CD4-positive, alpha-beta T cell treated with Interferon gamma for 1 hour (primary cell): Measurements from ENCODE around the gene FGF12.

Experiments used
- DNase-seq: peaks from one replicate; pipeline ENCODE4 v3.0.0-alpha.2; 2020

Gene FGF12

DNA sequence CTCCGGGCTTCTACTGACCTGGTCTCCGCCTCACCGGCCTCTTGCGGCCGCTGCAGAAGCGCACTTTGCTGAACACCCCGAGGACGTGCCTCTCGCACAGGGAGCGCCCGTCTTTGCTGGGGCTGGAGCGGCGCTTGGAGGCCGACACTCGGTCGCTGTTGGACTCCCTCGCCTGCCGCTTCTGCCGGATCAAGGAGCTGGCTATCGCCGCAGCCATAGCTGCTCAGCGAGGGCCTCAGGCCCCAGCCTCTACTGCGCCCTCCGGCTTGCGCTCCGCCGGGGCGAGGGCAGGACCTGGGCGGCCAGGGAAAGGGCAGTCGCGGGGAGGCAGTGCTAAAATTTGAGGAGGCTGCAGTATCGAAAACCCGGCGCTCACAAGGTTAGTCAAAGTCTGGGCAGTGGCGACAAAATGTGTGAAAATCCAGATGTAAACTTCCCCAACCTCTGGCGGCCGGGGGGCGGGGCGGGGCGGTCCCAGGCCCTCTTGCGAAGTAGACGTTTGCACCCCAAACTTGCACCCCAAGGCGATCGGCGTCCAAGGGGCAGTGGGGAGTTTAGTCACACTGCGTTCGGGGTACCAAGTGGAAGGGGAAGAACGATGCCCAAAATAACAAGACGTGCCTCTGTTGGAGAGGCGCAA is 319.2 kb downstream of the FGF12 start:
- DNase-seq: no peak

DNA sequence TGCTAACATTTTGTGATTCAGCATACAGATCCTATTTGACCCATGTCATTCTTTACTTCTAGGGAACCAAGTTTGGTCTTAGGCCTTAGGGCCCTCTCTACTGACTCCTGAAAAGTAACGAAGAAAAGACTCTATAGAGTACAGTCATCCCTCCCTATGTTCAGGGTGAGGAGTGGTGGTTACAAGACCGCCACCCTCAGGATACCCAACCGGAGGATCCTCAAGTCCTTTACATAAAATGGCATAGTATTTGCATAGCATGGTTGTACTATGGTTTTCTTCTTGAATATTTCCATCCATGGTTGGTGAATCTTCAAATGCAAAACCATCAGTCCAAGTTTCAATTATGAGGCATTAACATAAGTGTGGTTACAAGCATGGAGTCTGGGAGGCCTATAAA is 327.6 kb downstream of the FGF12 start:
- no peak for DNase-seq

DNA sequence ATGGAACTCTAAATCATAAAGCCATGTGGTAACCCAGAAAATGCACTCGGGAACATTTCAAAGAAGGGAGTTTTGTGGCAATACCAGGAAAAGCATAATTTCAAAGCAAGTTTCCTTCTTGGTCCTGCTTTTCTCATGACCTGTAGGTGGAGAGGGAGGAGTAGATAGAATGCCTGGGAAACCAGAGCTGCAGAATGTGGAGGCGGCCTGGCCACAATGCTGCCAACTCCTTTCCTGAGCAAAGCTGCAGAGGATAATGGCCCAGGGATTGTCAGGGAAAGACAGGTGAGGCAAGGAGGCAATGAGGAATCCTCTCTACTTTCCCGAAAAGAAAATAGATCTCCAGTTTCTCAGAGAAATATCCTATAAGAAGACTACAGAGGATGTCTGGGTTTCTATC is 330.3 kb downstream of the FGF12 start:
- DNase-seq: no peak

DNA sequence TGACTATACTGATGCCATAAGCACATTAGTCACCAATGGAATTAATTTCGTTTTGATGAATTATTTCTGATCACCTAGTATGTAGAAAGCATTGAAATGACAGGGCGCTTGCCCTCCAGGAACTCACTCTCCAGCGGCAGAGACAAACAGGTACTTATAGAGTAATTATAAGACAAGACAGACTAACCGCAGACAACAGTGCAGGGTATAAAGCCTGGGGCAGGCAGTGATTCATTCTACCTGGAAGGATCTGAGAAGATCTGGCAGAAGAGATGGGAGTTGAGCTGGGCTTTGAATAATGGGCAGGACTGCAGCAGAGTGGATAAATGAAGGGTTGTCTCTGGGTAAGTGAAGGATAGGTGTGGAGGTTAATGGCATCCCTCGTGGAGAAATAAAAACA is 331.8 kb downstream of the FGF12 start:
- no peak for DNase-seq

DNA sequence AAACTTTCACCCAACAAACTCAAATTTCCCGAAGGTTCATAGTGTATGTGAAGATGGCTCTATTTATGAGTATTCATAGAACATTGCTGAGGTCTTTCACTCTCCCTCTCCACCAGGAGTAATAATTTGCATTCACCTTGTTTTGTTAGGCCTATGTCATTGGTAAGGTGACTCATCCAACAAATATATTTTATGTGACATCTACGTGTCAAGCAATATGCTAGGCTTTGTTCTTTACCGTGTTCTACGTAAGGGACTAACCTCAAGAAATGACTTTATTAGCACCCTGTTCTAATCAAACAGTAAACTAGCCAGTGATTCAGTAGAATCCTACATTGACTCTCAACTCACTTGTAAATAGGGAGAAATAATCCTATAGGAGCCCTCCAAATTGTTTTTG is 334.4 kb downstream of the FGF12 start:
- no peak for DNase-seq

DNA sequence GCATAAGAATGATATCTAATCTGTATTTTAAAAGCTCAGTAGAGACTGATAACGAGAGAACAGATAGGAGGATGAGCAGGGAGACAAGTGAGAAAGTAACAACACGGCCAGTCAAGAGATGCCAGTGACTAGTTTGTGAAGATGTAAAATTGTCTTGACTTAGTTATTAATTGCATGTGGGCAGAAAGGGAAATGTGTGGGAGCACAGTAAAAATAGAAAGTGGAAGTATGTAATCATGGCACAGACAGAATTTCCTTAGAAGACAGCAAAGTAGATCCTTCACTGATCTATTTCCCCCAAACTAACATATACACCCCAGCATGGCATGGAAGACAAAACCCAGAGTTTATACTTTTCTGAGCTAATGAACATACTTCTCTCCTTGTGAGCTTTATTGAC is 344.5 kb downstream of the FGF12 start:
- no peak for DNase-seq

DNA sequence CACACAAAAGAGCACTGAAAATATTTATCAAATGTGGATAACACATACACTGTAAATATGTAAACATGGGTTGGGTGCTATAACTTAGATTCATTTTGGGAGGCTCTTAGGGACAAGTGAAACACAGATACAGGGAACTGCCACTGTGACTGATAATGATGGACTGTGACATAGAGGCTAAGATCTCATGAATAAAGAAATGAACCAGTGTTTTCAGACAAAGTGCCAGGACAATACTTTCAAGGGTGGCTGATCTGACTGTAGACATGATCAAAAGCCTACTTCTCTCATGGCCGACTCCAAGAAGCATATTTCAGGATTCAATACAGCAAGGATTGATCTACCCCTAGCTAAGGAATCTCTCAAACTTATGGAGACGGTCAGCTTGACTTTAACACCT is 353.8 kb downstream of the FGF12 start:
- DNase-seq: no peak

DNA sequence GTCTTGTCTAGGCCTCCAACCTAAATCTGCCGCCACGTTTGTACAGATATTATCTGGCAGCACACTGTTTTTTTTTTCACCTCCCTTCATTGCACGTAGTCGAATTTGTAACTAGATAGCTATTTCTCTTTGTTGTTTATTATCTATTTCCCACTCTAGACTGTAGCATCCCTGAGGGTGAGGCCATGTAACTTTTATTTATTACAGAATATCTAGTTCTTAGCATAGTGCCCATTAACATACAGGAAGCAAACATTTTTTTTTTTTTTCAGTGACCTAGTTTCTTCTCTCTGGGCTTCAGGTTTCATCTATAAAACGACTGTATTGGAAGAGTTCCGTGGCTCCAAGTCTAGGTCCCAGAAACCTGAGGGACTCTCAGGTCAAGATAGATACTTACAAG is 354.3 kb downstream of the FGF12 start:
- no peak for DNase-seq

DNA sequence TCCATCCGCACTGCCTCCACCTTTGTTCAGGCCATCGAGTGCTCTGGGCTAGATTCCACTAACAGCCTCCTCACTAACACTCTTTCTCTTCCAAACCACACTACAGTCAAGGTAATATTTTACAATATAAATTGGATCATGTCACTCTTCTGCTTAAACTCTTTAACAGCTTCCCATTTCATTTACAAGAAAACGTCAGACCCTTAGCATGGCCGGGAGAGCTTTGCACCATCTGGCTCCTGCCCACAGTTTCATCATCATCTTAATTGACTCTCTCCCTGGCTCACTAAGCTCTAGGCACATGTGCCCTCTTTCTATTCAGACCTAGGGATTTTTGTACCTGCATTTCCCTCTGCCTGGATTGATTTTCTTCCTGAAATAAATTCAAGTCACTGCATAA is 354.7 kb downstream of the FGF12 start:
- no peak for DNase-seq

DNA sequence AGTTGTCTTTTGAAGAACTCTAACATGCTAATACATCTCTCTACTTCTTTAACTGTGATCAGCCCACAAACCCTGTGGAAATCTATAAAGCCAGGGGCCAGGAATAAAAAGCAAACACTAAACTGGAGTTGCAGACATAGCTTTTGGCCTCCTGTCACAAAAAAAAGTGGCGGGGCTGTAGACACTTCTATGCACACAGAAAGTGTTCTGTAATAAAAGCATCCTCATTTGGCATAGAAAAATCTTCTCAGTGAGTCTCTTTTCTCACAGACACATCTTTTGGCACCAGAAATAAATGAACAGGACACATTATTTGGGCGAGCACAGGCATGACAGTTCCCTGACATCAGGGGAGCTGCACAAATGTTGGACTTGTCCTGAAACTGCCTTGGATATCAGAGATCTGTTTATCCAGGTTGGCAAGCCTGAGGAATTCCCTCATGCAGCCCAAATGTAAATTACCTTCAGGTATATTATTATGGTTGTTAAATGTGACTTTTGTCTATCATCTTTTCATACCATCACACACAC is 355.4 kb downstream of the FGF12 start:
- DNase-seq: no peak

DNA sequence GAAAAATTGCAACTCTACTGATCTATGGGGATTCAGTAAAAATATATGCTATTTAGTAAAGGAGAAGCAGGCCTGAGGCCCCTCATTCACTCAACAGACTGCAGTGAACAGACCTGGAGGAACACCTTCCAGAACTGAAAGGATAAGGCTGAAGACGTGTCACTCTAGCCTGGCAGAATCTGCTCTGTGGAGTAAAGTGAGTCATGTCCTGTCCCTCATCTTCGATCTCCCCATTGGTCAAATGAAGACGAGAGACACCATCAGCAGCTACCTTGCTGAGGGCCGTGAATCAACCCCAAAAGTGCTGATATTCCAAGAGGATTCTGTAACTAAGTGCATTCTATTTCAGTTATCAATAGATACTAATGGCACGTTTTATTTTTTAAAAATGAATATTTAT is 359.7 kb downstream of the FGF12 start:
- no peak for DNase-seq

DNA sequence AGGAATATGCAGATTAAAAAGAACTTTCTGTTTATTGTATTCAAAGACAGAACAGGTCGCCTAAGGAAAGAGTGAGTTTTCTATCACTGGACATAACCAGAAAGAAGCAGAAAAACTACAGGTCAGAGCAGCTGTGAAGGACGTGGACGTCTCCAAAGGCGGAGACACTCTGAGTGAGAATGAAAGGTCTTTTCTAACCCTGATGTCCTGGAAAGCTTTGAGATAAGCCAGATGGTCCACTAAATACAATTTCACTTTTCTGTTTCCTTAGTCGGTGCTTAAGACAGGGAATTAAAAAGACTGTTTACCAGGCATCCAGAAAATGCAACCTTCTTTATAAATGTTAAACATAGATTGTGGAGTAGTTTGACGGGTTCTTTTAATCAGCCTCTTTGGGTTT is 360.4 kb downstream of the FGF12 start:
- no peak for DNase-seq

DNA sequence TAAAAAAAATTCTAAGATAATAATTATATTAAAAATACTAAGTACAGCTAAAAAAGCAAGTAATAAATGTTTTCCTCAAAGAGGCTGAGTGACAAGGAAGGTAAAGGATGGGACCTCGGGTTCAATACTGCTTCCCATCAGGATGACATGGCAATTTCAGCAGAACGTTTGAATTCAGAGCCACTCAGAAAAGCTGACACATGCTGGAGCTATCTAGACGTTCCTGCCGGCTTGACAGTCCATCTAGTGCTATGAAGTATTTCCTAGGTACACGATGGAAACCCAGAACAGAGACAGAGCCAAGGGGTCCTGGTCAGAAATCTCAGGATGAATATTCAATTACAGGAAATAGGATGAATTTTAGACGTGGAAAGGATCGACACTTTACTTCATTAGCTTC is 361.8 kb downstream of the FGF12 start:
- no peak for DNase-seq

DNA sequence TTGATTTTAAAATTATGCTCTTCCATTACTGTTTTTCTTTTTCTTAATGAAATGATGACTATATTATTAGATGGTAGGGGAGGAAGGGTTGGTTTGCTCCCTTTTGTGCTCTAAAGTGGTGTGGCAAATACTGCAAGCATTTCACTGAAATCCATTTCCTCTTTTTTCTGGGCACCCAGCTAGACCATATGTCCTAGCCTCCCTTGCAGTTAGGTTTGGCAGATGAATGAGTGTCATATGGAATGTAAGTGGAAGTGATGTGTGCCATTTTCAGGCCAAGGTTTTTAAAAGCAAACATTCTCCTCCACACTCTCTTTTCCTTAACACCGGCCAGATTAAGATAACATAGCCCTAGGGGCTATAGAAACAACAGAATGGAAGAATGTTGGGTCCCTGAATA is 363.0 kb downstream of the FGF12 start:
- DNase-seq: no peak

DNA sequence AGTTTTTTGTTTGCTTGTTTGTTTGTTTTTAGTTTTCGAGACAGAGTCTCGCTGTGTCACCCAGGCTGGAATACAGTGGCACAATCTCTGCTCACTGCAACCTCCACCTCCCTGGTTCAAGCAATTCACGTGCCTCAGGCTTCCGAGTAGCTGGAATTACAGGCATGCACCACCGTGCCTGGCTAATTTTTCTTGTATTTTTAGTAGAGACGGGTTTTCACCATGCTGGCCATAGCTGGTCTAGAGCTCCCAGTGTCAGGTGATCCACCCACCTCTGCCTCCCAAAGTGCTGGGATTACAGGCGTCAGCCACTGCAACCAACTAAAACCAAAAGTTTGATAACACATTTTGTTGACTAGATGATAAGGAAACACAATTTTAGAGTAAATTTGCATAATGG is 372.7 kb downstream of the FGF12 start:
- no peak for DNase-seq

DNA sequence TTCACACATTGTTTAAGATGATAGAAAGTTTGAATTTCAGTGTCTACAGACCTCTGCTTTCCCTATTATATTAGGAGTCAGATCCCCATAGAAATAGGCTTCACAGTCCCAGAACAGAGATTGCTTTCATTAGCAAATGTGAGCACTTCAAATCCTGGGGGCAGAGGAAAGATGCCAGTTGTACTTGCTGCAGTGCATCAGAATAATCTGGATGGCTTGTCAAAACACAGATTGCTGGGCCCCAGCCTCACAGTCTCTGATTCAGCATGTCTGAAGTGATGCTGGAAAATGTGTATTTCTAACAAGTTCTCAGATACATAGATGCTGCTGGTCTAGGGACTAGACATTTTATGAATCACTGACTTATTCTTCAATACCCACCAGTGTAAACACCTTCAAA is 375.2 kb downstream of the FGF12 start:
- no peak for DNase-seq

DNA sequence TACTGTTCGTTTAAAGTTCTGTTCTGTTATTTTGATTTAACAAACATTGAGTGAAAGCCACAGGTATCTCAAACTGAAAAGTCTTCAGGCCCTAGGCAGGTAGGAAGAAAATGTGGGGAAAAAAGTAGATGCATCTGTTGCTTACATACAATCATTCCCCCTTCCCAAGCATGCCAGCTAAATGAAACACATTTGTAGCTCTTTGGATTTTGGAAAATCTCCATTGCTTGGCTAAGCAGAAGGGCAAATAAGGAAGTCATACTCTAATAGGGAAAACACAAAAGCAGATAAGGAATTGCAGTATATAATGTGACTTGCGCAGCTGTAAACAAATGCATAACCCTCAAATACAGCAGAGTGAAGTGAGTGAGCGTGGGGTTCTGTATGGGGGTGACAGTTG is 375.9 kb downstream of the FGF12 start:
- DNase-seq: no peak

DNA sequence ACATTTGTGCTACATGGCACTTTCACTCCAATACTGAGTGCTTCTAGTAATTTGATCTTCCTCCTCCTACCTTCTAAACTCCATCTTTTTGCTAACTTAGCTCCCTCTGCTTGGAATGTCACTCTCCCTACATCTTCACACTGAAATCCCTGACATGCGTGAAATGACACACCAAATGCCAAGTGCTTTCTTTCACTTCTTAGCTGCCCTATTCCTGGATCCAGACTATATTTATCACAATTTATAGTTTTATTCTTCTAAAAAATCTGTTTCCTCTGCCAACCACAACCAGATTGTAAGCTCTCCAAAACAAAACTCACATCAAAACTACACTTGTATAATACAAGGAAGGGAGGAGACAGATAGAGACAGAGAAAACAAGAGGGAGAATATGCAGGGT is 387.3 kb downstream of the FGF12 start:
- DNase-seq: no peak

DNA sequence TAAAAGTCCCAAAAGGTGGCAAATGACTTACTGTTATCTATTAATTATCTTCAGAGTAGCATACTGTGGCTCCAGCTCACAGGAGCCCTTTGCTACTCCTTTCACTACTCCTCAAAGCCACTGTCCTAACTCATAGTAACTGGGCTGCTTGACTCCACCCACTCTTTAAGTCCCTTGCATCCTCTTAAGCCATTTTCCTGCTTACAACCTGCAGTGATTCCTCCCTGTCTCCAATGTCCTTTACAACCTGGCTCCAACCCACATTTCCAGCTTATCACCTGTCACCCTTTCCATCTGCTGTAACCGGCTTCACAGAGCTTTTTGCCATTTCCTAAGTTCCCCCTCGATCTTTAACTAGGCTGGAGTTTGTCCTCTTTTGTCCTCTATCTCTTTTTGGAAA is 388.1 kb downstream of the FGF12 start:
- DNase-seq: no peak

DNA sequence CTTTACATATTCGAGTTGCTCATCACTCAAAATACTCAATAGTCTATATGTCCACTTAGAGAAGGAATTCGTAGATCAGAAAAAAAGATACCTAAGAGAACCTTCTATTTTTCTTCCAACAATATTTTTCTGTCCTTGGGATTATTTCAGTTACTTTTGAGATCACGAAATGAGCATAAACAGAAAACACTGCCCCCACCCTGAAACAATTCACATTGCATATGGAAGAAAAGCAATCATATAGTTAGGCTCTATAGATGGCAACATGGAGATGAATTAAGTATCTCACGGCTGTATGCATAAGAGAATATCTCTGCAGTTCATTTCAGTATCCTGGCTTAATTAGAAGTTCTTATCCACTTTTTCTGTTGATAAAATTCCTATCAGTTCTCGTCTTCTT is 391.1 kb downstream of the FGF12 start:
- no peak for DNase-seq

DNA sequence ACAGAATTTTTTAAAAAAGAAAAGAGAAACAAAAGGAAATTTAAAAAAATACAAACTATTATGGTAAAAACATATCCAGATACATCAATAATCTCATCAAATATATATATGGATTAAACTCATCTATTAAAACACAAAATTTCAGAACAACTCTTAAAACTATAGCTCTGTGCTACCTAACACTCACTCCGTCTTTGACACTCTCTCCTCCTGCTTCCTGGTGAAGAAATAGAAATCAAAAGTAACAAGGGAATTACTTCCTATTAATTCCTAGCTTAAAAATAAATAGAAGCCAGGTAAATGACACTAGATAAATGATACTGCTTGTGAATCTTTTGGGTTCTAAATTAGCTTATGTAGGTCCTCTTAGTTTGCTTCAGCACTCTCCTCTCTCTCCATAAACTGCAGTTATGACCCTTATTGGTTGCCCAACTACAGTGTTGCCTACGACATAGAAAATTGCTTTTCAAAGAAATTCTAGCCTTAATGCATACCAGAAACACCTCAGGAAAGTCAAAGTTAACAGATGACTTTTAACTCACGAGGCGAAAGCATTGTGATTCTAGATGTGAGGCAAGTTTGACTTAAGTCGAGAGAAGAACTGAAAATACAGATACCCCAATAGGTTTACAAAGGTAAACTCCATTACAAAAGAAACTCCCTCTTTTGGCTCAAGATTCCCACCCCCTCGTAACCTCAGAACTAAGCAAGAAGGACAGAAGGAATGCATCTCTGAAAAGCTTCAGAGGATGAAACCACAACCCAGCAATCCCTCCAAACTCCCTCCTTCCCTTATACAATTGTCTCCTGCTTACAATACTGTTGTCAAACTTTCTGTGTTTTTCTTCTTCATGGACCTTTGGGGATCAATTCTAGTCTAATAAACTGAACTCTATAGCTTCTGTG is 394.7 kb downstream of the FGF12 start:
- no peak for DNase-seq

DNA sequence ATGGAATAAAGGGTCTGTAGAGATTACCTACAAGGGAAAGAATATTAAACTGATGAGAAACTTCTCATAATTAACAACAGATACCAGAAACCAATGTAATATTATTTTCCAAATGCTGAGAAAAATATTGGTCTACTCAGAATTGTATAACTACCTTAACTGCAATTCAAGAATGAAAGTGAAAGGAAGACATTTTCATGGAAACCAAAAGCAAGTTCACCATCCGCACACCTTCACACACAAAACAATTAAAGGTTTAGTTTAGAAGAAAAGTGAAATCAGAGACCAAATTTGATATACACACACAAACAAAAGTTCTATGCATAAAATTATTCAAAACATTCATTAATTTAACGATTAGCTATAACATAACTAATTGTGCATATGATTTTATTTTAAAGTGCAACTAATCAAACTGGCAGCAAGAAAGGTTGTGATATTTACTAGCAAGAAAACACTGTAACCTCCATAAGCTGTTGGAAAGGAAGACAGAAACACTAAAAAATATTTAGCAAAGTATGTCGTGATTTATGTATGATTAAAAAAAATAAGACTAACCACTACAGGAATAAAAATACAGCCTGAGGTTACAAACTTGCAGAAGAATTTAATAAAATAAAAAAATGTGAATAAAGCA is 395.5 kb downstream of the FGF12 start:
- DNase-seq: no peak

DNA sequence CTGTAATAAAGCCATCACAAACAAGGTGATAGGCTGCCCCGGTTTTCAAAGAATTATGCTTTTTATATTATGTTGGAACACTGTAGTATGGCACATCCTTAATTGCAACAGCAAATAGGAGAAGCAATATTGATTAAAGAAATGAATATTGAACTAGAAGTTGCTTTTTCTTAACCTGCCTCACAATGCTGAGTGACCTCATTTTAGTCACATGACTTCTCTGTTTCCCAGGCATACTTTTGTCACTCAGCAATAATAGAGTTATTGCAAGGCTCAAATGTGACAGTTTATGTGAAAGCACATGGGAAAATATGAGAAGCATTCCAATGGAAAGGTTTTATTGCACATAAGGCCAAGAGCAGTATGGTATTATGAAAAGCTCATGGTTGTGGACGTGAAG is 400.7 kb downstream of the FGF12 start:
- no peak for DNase-seq

DNA sequence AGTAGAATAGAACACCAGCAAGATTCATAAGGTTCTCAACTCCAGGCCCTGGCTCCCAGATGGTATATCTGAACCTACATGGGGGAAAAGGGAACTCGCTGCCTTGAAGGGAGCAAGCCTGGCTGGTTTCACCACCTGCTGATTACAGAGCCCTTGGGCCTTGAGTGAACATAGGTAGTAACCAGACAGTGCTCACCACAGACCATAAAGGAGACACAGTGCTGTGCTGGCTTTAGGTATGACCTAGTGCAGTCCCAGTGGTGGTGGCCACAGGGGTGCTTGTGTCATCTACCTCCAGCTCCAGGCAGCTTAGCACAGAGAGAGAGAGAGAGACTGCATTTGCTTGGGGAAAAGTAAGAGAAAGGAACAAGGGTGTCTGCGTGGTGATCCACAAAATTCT is 409.8 kb downstream of the FGF12 start:
- no peak for DNase-seq
